Breast epithelium (tissue), 4 donors: ENCODE results near the gene SPOP. TPM values are rescaled to one million over a fixed set of nuclear protein-coding genes. Genes with fewer than 3 reads are reported as not detected.

ENCODE experiments used
- DNase-seq, 2 donors: peaks; one replicate each; pipeline ENCODE4 v3.0.0-alpha.2; 2019; ENCODE audit warnings: low spot score in 2 of 2
- H3K27ac ChIP-seq, 2 donors: fragments of 200-600 bp; sonication (generic) in 1 of 2; one replicate each; pipeline ENCODE4 v1.5.1; 2016 to 2019; ENCODE audit warnings: mild to moderate bottlenecking in 1 of 2
- H3K27me3 ChIP-seq, 2 donors: fragments of 200-600 bp; sonication (generic) in 1 of 2; one replicate each; pipeline versions ENCODE4 v1.5.1 to v1.6.0; 2017 to 2019; ENCODE audit warnings: control low read depth in 1 of 2, mild to moderate bottlenecking in 1 of 2
- H3K36me3 ChIP-seq: fragments of 200-600 bp; one replicate; pipeline ENCODE4 v1.5.1; 2019
- H3K4me1 ChIP-seq, 2 donors: fragments of 200-600 bp; sonication (generic); one replicate each; pipeline ENCODE4 v1.5.1; 2016 to 2019; ENCODE audit warnings: control low read depth in 1 of 2
- H3K4me3 ChIP-seq, 3 donors: fragments of 200-600 bp; sonication (generic); 1 replicate in 2 of 3; 2 replicates in 1 of 3; pipeline ENCODE4 v1.5.1; 2016 to 2019; ENCODE audit warnings: mild to moderate bottlenecking in 3 of 3, moderate library complexity in 2 of 3
- H3K9me3 ChIP-seq, 2 donors: fragments of 200-600 bp; sonication (generic) in 1 of 2; one replicate each; pipeline ENCODE4 v1.5.1; 2016 to 2019; ENCODE audit warnings: control low read depth in 1 of 2
- POLR2A ChIP-seq: fragments of 450-650 bp; IDR thresholded peaks from one replicate; pipeline ENCODE4 v1.6.1; 2016; ENCODE audit warnings: antibody characterized with exemption, mild to moderate bottlenecking, moderate library complexity
- POLR2AphosphoS5 ChIP-seq, 3 donors: sonication (generic); formaldehyde crosslinking; IDR thresholded peaks; one replicate each; pipeline ENCODE4 v1.6.1; 2017; ENCODE audit warnings: antibody characterized with exemption in 3 of 3
- intact Hi-C: fragments of 100-400 bp; cut with DNase I; formaldehyde crosslinking; loops from one replicate; pipeline ENCODE4 v1.15.1; 2023; ENCODE audit warnings: low total_unique reads
- total RNA-seq, 3 donors: library from RNA; depleted of rRNA; stranded (reverse); fragments of >200 nt; gene quantifications; one replicate each; pipeline ENCODE4 v1.1.0, GENCODE V29; 2016
- TF ChIP-seq, protein P1 (sequence below), 3 donors: fragments of 450-650 bp; IDR thresholded peaks; one replicate each; pipeline ENCODE4 v1.5.1; 2016 to 2017; ENCODE audit warnings: antibody characterized with exemption in 3 of 3, mild to moderate bottlenecking in 3 of 3, moderate library complexity in 3 of 3

Gene SPOP
- total RNA-seq, 3 donors from 2014 or later: 48.3 to 73.8 (median 55.4) TPM

DNA sequence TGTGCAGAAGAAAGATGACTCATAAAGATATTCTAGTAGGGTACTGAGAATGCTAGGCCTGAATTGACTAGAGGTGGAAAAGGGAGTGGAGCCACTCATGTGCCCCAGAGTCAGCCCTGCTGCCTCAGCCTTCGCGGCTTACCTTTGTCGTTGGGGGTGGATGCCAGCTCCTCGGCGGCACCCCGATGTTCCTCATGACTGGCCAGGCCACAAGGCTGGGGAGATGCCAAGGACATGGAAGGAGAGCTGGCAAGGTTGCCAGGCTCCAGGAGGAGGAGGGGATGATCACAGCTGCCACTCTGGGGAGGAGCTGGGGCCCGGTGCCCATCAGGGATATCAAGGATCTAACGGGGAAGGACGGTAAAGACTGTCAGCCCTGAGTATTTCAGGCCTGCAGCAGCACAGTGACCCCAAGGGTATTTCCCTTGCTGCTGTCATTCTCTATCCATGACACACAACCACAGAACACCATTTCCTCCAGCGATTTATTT lies 39.5 kb upstream of the SPOP start:
- TF ChIP-seq POLR2A: no peak
- TF ChIP-seq, protein P1, sequence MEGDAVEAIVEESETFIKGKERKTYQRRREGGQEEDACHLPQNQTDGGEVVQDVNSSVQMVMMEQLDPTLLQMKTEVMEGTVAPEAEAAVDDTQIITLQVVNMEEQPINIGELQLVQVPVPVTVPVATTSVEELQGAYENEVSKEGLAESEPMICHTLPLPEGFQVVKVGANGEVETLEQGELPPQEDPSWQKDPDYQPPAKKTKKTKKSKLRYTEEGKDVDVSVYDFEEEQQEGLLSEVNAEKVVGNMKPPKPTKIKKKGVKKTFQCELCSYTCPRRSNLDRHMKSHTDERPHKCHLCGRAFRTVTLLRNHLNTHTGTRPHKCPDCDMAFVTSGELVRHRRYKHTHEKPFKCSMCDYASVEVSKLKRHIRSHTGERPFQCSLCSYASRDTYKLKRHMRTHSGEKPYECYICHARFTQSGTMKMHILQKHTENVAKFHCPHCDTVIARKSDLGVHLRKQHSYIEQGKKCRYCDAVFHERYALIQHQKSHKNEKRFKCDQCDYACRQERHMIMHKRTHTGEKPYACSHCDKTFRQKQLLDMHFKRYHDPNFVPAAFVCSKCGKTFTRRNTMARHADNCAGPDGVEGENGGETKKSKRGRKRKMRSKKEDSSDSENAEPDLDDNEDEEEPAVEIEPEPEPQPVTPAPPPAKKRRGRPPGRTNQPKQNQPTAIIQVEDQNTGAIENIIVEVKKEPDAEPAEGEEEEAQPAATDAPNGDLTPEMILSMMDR (IDR thresholded peaks at IDR 0.05): no peak
- TF ChIP-seq POLR2AphosphoS5 (IDR thresholded peaks at IDR 0.05): no peak
- H3K36me3 ChIP-seq: no peaks in the 10 kb centered on the region
- peak overlapping the region in 1 of 2 donors; percentile 39 for H3K27ac ChIP-seq
- peak; percentile 35 to 59 for DNase-seq
- no peak overlapping the region for H3K4me3 ChIP-seq
- H3K27me3 ChIP-seq: no peaks in the 10 kb centered on the region
- intact Hi-C loops: loop anchor here (5.0 kb wide), 1 partner anchor 60 kb away; no protein-coding TSS in a partner anchor
- H3K9me3 ChIP-seq: no peaks in the 10 kb centered on the region
- H3K4me1 ChIP-seq: no peaks in the 10 kb centered on the region

DNA sequence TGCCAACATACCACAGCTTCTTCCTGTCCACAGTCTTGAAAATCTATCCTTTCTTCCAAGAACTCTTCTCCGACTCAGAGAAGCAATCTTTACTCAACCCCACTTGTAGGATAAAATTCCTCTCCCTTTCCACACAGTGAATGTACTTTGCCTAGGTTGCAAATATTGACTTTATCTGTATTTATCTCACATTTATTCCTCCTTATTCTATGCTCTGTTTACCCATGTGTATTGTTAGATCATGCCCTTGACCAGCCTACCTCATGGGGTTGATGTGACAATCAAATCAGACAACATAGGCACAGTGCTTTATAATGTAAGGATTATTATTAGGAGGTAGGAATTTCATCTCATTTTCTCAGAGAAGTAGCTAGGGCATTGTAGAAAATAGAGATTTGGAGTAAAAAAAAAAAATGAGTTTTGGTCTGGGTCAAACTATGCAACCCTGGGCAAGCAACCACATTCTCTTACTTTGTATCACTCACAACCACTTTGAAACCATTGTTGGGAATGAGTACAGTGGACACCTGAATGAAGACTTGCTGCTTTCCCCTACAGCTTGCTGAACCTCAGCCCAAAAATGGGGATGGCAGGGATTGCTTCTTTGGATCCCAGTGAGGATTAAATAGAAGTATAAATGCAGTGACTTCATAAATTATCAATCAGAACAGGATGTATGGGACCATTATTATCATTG lies 38.9 kb upstream of the SPOP start:
- Histone ChIP-seq H3K27ac (no peak overlapping the region), H3K4me1 (no peaks in the 10 kb centered on the region), H3K36me3 (no peaks in the 10 kb centered on the region), H3K27me3 (no peaks in the 10 kb centered on the region), H3K9me3 (no peaks in the 10 kb centered on the region), H3K4me3 (no peak overlapping the region)
- intact Hi-C loops: loop anchor here (5.0 kb wide), 1 partner anchor 60 kb away; no protein-coding TSS in a partner anchor
- no peak for DNase-seq
- TF ChIP-seq POLR2A (no peak), POLR2AphosphoS5 (IDR thresholded peaks at IDR 0.05) (no peak)
- TF ChIP-seq, protein P1 (IDR thresholded peaks at IDR 0.05): no peak

DNA sequence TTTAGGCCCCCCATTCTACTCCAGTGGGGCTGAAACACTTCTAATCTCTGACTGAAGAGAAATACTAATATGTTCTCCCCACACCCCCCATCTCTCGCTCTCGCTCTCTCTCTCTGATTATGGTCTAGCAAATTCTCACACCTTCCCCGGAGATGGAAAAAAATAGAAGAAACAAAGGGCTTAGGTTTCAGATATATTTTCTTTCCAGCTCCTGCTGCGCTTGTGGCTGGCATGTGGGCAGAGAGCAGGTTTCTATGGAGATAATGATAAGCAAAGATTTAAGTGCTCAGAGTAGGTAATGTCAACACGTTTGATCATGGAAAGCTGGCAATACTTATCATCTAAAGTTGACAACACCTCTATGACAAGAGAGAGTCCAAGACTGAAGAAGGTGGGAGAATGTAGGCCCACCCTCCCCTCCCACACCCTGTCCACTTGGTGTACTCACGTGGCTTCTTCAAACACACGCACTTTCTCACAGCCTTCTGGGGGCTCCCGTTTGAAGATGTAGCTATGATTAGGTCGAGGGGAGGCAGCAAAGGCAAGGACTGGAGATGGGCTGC lies 37.9 kb upstream of the SPOP start:
- DNase-seq: no peak
- intact Hi-C loops: loop anchor here (5.0 kb wide), 1 partner anchor 62 kb away; no protein-coding TSS in a partner anchor
- H3K4me1 ChIP-seq: no peaks in the 10 kb centered on the region
- H3K4me3 ChIP-seq: no peak overlapping the region
- H3K36me3 ChIP-seq: no peaks in the 10 kb centered on the region
- no peaks in the 10 kb centered on the region for H3K27me3 ChIP-seq
- TF ChIP-seq, protein P1 (IDR thresholded peaks at IDR 0.05): no peak
- no peak for TF ChIP-seq POLR2AphosphoS5 (IDR thresholded peaks at IDR 0.05)
- TF ChIP-seq POLR2A: no peak
- H3K9me3 ChIP-seq: no peaks in the 10 kb centered on the region
- peak overlapping the region in 1 of 2 donors; percentile 11 for H3K27ac ChIP-seq

DNA sequence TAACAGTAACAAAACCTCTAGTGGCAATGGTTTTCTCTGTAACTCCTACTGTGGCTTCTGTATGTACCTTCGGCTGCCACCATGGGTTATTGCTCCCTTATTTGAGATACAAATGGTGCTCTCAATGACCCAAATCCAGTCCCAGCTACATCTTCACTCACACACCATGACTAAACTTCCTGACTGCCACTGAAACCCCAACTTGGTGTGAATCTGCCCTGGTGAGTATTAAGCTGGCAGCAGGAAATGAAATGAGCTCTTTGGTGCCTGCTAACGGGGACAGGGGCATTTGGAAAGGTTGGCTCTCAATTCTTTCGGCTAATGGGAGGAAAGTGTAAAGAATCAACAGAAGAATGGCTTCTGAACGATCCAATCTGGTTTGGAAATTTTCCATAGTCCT lies 37.3 kb upstream of the SPOP start:
- no peak overlapping the region for H3K27ac ChIP-seq
- no peak for TF ChIP-seq POLR2A
- TF ChIP-seq POLR2AphosphoS5 (IDR thresholded peaks at IDR 0.05): no peak
- TF ChIP-seq, protein P1 (IDR thresholded peaks at IDR 0.05): no peak

More for the DNA sequence above, 37.3 kb upstream of the SPOP start:
- Histone ChIP-seq H3K9me3 (no peaks in the 10 kb centered on the region), H3K27me3 (no peaks in the 10 kb centered on the region), H3K36me3 (no peaks in the 10 kb centered on the region), H3K4me1 (no peaks in the 10 kb centered on the region), H3K4me3 (no peak overlapping the region)
- intact Hi-C loops: loop anchor here (5.0 kb wide), 1 partner anchor 62 kb away; no protein-coding TSS in a partner anchor
- DNase-seq: no peak
